ENCODE measurements around the gene PI4KB. TPM values are rescaled to one million over a fixed set of nuclear protein-coding genes. Genes with fewer than 3 reads are reported as not detected.

Gene PI4KB
- total and polyA plus RNA-seq, 9 of the 15 experiments (the other 6 are each of a cell fraction or from before 2014, with no cell fraction given) = 3.1 to 65.4 (median 45.1) TPM

- no peak for TF ChIP-seq ZNF318 (IDR thresholded peaks at IDR 0.05; ENCODE audit: borderline replicate concordance in 1 of 2, low read depth in 1 of 2)
- TF ChIP-seq ZNF165 (CRISPR knock-in tag; IDR thresholded peaks at IDR 0.05; ENCODE audit: borderline replicate concordance) = no peak
- no peak for TF ChIP-seq ZNF696 (CRISPR knock-in tag; conservative IDR thresholded peaks at IDR 0.05)
- TF ChIP-seq KAT7 (CRISPR knock-in tag; IDR thresholded peaks at IDR 0.05; ENCODE audit: borderline replicate concordance) = peak; percentile 75; the same call in 1 of the 2 replicates
- TF ChIP-seq MTA1 (IDR thresholded peaks at IDR 0.05; ENCODE audit: borderline replicate concordance) = peak; percentile 55; the same call in 1 of the 2 replicates
- TF ChIP-seq HMG20A (CRISPR knock-in tag; conservative IDR thresholded peaks at IDR 0.05) = no peak
- no peak for TF ChIP-seq NFYB (IDR thresholded peaks at IDR 0.05; ENCODE audit: extremely low read depth, insufficient read length)
- TF ChIP-seq NR4A1 (CRISPR knock-in tag; IDR thresholded peaks at IDR 0.05) = no peak
- TF ChIP-seq NR4A1 (tag; IDR thresholded peaks at IDR 0.05) = peak; percentile 75; the same call in 1 of the 2 replicates
- no peak for TF ChIP-seq ZNF57 (CRISPR knock-in tag; IDR thresholded peaks at IDR 0.05)
- no peak for TF ChIP-seq ZNF316 (IDR thresholded peaks at IDR 0.05)
- 0 out of 2 replicates have a peak, but pooled peaks have one; percentile 22 for TF ChIP-seq ESRRA (IDR thresholded peaks at IDR 0.05; ENCODE audit: borderline replicate concordance, low read depth)
- 0 out of 2 replicates have a peak, but pooled peaks have one; percentile 0 for TF ChIP-seq MAFF (IDR thresholded peaks at IDR 0.05; ENCODE audit: low read length)
- peak; percentile 84; the same call in 1 of the 2 replicates for TF ChIP-seq AFF4 (CRISPR knock-in tag; IDR thresholded peaks at IDR 0.05)
- TF ChIP-seq SOX6 (IDR thresholded peaks at IDR 0.05) = no peak
- TF ChIP-seq SMAD1 (IDR thresholded peaks at IDR 0.05; ENCODE audit: low read depth, low read length, partially characterized antibody) = no peak
- no peak for TF ChIP-seq BCL6 (CRISPR knock-in tag; IDR thresholded peaks at IDR 0.05)
Observed at GRCh38 chr1:151327903-151328674, 873 bp upstream of the PI4KB start (continued).
